HG03457 (cell line): ENCODE data around the gene PHTF2.

Source experiments
- ATAC-seq: cut with Tn5 transposase; IDR thresholded peaks from one replicate; pipeline ENCODE4 v1.9.1; 2021; ENCODE audit warnings: moderate number of reproducible peaks; ENCODE audit not compliant: unreplicated experiment

The PHTF2 gene

DNA sequence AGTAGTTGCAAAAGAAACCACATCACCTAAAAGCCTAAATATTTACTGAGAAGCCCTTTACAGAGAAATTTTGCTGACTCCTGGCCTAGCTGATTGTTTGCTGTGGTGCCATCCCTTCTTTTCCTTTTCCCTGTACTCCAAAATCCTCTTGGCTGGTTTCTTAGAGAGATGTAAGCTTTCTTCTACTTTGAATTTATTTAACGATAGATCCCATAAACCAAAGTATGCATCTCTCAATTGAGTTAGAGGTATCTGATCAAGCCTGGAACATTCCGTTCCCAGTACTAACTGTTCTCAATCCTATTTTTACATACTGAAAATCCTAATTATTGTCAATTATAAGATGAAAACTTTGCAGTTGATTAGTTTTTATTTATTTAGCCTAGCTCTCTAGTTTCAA, 6.6 kb upstream of the PHTF2 start:
- ATAC-seq, result no peak

DNA sequence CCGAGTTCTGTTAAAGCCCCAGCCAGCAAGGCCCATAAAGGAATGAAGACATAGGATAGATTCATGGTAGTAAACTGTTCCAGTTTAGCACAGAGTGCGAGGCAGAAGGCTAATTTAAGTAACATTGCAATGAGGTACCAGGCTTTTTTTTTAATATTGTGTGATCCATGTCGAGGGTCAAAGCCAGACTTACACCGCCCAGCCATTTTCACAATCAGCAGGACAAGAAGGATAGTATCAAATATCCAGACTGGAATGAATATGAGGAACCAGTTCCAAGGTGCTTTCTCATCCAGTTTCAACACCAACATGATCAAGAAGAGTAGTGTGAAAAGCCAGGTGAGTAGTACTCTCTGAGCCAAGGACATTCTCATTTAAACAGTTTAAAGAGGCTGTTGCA, 4.6 kb upstream of the PHTF2 start:
- ATAC-seq, result no peak

DNA sequence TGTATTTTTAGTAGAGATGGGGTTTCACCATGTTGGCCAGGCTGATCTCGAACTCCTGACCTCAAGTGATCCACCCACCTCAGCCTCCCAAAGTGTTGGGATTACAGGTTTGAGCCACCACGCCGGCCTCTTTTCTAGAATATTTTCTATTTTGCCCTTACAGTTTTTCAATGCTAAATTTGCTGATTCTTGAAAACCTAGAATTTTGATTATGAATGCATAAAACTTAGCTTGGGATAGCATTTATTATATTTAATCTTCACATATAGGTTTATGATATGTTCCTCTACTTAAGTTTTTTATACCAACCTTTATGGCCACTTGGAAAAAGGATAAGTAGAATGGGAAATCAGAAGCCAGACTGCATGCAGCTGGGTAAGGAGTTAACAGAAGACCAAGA, 2.5 kb upstream of the PHTF2 start:
- no peak for ATAC-seq

DNA sequence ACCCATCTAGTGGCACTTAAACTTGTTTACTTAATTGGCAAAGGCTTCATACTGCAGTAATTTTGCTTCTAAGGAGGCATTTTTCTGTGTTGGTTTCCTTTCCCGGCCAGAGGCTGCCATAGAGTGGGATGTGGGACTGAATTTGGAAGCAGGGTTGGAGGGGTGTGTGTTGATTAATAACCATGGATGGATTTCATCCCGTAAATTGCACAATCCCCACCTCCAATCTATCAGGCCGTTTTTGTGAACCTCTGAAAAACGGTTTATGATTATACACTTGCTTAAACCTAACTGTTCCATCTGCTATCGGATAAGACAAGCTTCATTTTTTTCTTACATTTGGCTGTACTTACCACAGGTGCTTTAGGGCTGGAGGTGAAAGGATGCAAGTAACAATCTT, 1.6 kb upstream of the PHTF2 start:
- no peak for ATAC-seq

DNA sequence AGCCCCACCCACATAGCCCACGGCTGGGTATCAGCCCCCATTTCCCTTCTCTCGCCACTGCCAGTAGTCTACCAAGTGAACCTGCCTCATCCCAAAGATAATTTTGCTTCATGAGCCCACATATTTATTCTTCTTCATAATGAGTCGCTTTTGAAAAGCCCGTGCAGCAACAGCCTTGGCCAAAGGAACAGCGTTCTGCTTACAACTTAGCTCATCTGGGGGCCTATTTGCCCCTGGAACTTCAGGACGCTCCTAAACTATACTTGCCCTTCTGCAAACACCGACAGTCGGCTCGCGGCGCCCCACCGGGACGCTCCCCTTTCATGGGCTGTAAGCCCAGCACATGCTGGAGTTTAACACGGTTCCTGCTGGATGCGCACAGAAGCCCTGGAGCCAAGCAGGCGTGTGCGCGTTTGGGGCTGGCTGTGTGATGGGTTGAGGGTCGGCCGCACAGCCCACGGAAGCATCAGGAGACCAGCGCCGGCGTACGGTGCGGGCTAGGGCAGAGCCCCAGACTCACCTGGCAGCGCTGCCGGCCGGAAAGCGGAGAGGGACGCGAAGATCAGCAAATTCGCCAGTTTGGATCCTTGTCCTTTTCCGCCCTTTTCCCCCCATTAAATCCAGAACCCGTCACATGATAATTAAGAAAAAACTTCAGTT, 709 bp upstream of the PHTF2 start:
- ATAC-seq, result peak; percentile 20

DNA sequence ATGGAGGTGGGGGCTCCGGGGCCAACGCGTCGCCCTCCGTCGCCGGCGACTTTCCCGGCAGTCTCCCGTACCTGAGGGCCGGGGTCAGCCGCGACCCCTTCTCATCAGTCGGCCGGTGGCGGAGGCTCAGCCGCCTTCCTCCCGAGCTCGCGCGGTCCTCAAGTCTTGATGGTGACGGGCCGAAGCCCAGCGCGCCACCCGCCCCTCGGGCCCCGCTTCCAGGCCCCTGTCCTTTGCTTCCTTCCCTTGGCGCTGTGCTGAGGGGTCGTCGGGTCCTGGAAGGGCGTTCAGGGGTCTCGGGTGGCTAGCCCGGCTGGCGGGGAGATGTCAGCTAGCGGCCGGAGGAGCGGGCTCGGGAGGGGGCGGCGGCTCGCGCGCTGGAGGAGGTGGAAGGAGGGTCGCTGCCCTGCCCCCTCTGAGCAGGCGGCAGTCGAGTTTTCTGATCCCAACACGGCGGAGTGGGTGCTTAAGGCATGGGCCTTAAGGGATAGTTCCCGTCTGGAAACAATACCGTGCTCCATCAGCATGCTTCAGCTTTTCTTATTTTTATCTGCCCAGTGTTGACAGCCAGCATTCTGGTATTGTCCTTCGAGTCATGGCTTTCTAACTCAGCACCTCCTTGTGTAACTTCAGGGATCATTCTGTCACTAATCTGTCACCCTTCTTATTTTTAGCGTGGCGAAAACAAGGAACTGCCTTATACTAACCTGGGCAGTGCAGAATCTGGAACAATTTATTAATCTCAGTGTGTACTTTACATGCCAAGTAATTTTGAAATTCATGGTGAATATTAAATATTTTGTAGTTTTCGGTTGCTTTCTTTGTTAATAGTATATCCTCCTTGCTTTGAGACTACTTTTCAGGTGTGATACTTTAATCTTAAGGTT, 748 bp downstream of the PHTF2 start:
- ATAC-seq, result no peak

DNA sequence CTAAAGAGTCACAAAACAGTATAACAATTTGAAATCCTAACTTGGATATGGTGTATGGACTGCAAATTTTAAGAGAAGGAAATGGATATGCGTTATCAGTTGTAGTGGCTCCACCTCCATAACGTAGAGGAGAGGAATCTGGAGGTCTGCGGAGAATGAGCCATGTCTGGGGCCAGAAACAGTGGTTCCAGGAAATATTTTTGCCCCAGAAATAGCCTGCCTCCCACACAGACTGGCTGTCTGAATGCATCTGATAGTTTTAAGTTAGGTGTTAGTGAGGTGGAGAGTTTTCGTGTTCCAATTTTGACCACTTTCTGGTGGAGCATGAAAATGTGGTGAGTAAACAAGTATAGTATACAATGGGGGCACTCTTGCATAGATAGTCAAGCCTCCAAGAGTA, 1.6 kb downstream of the PHTF2 start:
- no peak for ATAC-seq

DNA sequence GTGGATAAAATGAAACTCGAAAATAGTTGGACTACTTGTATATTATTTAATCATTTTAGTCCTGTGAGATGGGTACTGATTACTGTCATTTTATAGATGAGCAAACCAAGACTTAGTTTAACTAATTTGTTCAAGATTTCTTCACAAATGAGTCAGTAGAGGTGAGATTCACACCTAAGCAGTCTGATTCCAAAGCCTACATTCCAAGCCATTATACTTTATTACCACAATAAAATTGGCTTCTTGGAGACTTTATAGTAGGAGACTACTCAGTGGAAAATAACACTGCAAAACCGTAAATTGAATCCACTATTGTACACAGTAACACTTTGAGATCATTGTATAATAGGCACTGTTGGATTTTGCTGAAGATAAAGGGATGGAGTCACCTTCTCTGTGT, 2.2 kb downstream of the PHTF2 start:
- no peak for ATAC-seq

DNA sequence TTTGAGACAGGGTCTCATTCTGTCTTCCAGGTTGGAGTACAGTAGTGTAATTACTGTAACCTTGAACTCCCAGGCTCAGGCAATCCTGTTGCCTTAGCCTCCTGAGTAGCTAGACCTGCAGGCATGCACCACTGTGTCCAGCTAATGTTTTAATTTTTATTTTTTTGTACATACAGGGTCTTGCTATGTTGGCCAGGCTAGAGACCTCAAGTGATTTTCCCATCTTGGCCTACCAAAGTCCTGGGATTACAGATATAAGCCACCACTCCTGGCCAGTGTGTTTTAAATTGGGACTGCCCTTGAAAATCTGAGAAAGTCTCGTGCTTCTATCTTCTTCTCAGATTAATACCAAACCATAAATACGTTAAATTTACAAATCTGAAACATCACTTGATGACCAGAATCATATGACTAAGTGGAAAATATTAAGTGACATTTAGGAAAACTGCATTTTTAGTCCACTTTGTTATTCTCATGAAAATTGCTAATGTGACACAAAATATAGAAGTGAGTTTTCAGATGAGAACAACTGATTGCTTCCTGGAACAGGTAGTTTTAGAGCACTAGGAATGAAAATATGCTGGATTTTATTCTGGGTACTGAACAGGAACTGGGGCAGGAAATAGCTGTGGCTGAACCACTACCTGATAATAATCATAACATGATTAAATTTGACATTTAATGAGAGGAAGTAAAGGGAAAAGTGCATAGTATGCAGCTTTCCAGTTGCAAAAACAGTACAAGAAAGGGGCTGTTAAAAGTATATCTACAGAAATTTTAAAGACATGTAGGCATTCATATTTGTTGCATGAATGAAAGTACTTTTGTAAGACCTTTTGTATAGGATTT, 4.2 kb downstream of the PHTF2 start:
- ATAC-seq, result no peak

DNA sequence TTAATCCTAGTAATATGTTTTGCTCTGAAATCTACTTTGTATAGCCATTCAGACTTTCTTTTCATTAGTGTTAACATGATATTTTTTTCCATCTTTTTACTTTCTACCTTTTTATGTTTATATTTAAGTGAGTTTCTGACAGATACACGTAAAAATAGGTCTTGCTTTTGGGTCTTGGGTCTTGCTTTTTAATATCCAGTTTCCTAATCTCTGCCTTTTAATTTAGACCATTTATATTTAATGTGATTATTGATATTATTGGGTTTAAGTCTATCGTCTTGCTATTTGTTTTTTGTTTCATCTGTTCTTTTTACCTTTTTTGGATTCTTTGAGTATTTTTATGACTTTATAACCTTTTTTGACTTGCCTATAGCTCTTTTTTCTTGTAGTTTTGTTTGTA, 7.9 kb downstream of the PHTF2 start:
- ATAC-seq, result no peak

DNA sequence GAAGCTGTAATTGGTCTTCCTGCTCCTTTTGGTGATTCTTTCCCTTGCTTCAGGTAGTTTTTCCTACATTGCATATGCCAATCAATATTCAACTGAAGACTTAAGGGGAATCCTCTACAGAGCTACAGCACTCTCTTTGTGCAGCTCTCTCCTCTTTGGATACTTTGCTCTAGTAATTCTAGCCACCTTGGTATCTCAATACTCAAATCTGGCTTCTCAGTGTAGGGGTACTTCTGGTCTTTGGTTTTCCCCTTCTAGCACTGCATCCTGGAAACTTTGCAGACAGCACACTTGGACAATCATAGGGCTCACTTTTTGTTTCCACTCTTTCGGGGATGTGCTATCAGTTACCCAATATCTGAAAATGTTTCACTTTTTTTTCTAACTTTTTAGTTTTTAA, 9.9 kb downstream of the PHTF2 start:
- no peak for ATAC-seq

DNA sequence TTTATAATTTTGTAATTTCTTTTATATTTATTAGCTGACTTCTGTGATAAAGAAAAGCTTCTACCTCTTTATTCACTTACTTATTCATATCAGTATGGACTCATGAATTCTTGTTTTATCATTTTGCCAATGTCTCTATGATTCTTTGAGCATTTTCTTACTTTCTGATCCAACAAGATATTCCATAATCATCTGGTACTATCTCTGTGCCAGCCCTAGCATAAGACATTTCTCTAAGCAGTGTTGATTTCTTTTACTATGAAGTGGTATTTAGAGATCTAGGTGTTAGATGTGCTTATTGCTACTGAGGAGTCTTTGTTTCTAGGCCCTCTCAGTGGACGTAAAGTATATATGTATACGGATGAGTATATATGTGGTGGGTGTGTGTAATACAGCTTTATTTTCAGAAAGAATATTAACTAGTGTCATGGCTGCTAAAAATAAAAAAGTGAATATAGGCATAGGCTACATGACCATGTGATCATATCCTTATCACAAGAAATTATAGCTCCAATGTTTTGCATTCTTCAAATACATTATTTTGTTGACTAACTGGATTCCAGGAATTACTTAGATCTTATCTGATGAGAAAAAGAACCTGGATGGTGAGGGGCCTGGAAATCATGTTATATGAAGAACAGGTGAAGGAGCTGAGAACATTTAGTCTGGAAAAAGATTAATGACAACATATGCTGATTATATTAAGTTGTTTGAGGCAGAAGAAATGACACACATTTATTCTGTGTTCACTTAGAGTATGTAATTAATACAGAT, 13.1 kb downstream of the PHTF2 start:
- no peak for ATAC-seq

DNA sequence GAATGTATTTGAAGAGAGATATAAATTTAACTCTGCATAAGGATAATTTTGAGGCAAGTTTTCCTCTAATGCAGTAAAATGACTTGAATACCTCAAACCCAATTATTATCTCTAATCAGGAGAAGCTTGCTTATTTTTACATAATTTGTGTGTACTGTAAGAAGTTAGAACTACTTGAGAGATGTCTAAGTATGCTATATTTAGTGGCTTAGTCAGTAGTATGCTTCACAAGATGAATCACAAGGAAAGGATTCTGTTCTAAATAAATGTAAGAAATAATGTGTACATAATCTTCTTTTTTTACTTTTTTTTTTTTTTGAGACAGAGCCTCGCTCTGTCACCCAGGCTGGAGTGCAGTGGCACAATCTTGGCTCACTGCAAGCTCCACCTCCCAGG, 13.7 kb downstream of the PHTF2 start:
- ATAC-seq, result no peak

DNA sequence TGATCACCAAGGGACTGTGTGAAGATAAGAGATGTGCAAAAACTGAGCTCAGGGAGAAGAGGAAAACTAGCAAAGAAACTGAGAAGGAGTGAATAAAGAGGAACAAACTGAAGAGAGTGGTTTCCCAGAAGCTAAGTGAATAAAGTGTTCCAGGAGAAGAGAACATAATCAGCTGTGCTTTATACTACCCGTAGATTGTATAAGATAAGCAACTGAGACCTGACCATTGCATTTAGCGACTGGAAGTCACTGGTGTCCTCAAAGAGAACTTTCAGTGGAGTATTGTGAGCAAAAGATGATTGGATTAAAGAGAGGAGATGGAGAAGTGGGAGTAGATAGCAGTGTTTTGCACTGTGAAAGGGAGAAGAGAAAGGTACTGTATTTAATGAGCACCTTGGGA, 14.6 kb downstream of the PHTF2 start:
- no peak for ATAC-seq

DNA sequence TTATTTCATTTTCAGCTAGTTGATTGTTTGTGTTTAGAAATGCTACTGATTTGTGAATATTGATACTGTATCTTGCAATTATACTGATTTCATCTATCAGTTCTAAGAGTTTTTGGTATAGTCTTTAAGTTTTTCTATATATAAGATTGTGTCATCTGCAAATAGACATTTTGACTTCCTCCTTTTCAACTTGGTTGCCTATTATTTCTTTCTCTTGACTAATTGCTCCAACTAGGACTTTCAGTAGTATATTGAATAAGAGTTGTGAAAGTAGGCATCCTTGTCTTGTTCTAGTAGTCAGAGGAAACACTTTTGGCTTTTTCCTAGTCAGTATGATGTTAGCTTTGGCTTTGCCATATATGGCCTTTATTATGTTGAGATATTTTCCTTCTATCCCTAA, 20.4 kb downstream of the PHTF2 start:
- ATAC-seq, result no peak

DNA sequence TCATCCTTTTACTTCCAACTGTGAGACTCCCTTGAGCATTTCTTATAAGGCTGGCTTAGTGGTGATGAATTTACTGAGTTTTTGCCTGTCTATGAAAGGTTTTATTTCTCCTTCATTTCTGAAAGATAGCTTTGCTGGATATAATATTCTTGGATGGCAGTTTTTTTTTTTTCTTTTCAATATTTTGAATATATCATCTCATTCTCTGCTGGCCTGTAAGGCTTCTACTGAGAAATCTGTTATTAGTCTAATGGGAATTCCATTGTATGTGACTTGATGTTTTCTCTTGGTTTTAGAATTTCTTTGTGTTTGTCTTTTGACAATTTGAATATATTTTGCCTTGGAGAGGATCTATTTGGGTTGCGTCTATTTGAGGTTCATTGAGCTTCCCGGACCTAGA, 22.4 kb downstream of the PHTF2 start:
- ATAC-seq, result no peak

DNA sequence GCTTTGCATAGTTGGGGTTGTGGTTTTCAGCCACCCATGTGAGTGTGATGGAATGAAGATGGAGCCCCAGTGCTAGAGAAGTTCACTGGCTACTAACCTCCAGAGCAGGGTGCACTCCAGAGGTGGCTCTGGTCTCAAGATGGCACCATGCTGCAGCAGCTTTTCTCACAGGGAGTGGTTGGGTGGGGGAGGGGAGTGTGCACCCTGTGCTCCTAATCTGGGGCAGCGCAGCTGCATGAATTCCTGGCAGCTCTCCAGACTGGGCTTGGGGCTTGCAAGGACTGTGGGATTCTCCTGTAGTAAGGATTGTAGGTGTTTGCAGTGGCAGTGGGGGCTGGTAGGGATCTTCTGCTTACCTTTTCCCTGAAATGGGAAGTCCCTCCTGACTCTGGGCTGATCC, 23.7 kb downstream of the PHTF2 start:
- ATAC-seq, result no peak

DNA sequence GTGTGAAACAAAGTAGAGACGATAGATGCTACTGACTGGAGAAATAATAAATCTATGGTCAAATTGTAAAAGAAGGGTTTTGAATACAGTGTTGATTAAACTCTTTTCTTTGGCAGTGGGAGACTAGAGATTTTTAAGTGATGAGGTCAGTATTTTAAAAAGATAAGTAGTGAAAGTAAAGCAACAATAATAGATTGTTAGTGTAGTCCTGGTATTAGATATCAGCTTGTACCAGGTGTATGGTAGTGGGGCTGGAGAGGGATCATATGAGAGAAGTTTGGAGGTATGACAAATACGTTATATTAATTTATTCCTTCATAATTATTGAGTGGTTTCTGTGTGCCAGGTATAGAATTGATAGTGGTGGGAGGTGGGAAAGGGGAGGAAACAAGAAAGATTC, 25.2 kb downstream of the PHTF2 start:
- no peak for ATAC-seq

DNA sequence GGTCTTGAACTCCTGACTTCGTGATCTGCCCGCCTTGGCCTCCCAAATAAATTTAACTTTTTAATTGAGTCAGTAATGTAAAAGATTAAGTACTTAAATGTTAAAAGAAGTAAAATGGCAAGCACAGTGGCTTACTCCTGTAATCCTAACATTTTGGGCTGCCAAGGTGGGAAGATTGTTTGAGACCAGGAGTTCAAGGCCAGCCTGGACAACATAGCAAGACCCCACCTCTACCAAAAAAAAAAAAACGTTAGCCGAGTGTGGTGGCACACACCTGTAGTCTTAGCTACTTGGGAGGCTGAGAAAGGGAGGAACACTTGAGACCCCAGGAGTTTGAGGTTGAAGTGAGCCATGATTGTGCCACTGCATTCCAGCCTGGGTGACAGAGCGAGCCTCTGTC, 26.1 kb downstream of the PHTF2 start:
- no peak for ATAC-seq

DNA sequence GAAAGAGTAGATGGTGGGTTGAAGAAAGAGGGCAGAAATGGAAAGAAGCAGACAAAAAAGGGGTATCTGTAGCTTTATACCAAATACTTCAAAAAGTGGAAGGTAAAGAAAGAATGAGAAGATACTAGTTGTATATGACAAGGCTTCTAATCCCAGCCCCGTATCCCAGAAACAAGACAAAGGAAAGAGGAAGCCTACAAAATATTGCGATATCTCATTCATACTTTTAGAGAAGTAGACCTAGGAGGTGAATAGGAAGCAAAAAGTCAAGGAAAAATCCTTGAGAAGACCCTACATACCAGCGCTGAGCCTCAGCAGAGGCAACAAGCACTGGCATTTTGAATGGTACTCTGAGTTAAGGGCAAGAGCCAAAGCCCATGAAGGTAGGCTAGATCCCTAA, 26.6 kb downstream of the PHTF2 start:
- ATAC-seq, result no peak

DNA sequence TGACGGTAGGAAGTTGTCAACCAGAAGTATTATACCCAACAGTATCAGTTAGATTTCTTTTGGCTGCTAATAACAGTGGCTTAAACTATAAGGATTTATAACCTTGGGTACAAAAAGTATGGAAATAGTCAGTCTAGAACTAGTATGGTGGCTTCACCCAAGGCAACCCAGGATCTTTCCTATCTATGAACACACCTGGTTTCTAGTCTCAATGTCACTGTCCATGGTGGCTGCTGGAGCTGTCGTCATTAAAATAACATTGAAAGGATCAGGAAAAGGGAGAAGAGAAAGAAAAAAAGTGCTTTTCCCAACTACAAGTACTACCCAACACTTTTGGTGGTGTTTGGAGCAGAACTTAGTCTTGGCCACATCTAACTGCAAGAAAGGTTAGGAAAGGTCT, 27.7 kb downstream of the PHTF2 start:
- no peak for ATAC-seq
